T-helper 9 cell (primary cell): ENCODE measurements around the gene ADAMTS13.
"Not testable (repeated sequence)": the region's sequence is repeated elsewhere in the genome, so short reads cannot be mapped to it uniquely, and the experiment has no call there.

Experiments used
- DNase-seq: peaks from one replicate; pipeline ENCODE4 v3.0.0-alpha.2; 2020

Gene ADAMTS13

DNA sequence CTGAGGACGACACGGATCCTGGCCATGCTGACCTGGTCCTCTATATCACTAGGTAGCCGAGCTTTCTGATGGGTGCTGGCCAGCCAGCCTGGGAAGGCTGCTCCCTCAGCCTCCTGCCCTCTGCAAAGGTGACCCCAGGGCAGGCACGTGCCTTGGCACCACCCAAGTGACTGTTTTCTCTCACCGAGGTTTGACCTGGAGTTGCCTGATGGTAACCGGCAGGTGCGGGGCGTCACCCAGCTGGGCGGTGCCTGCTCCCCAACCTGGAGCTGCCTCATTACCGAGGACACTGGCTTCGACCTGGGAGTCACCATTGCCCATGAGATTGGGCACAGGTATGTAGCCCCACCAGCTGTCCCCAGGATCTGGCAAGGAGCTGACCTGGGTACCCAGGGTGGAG lies 3.8 kb downstream of the ADAMTS13 start:
- DNase-seq: no peak

DNA sequence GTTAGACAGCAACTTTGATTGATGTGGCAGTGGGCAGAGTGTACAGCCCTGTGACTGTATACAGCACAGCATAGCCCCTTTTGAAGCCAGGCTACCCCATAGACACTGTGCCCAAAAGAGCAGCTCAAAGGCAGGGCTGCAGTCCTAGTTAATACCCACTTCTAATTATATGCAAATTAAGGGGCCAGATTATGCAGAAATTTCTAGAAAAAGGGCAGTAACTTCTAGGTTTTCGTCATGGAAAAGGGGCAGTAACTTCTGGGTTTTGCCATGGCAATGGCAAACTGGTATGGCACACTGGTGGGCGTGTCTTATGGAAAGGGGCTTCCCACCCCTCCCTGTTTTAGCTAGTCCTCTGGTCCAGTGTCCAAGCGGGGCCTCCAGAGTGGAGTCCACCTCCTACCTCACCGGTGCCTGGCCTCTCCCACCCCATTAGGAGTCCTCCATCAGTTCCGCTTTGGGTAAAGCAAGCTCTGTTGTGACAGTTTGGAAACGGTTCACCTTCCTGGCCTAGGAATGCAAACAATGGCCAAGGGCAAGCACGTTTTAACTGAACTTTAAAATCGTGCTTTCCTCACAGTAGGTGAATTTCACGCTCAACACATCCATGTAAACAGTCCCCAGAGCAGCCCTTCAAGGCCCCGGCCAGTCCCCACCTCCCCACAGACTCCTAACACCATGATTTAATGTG lies 5.6 kb downstream of the ADAMTS13 start:
- no peak for DNase-seq

GRCh38 chr9:133428617-133429101 lies 6.5 kb downstream of the ADAMTS13 start:
- DNase-seq: no peak

GRCh38 chr9:133429214-133429613 lies 7.0 kb downstream of the ADAMTS13 start:
- DNase-seq: no peak

DNA sequence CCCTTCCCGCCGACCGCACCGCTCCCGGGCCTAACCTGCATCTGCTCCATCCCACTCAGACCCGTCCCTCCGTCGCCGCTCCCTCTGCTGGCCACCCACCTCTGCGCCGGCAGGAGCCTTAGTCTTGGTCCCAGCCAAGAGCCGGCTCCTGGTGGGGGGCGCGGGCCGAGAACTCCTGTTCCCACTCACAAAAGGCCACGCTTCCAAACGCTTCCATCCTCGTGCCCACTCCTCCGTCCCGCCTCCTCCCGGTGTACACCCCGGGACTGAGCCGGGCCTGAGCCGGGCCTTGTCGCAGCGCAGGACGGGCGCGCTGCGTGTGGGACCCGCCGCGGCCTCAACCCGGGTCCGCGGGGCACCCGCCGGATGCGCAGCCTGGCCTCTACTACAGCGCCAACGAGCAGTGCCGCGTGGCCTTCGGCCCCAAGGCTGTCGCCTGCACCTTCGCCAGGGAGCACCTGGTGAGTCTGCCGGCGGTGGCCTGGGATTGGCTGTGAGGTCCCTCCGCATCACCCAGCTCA lies 7.5 kb downstream of the ADAMTS13 start:
- DNase-seq: no peak

DNA sequence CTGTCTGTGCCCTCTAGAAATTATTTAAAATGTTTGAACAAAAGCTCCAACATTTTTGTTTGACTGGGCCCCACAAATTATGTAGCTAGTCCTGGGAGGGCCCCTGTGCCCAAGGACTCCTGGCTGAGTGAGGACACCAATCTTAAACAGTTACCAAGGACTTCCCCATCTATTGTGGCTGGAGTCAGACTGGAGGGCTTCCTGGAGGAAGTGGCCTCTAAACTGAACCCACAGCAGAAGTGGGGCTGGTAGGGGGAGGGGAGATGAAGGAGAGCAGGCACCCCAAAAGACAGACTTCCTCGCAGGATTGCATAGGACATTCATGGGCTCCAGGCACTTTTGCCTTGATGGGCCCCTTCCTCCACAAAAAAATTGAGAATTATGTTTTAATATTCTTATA lies 8.1 kb downstream of the ADAMTS13 start:
- no peak for DNase-seq

DNA sequence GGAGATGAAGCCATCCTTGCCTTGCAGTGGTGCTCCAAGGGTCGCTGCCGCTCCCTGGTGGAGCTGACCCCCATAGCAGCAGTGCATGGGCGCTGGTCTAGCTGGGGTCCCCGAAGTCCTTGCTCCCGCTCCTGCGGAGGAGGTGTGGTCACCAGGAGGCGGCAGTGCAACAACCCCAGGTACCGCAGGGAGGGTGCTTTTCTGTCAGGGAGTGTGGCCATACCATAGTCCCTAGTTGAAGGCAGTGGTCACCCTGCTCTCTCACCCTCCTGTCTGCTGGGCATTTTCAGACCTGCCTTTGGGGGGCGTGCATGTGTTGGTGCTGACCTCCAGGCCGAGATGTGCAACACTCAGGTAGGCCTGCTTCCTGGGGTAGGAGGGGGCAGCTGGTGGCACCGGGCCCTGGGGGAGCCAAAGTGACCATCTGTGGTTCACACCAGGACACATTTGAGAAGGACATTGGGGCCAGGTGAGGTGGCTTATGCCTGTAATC lies 11.2 kb downstream of the ADAMTS13 start:
- DNase-seq: no peak

- no peak for DNase-seq
Measured at GRCh38 chr9:133436681-133437080, 14.5 kb downstream of the ADAMTS13 start.

DNA sequence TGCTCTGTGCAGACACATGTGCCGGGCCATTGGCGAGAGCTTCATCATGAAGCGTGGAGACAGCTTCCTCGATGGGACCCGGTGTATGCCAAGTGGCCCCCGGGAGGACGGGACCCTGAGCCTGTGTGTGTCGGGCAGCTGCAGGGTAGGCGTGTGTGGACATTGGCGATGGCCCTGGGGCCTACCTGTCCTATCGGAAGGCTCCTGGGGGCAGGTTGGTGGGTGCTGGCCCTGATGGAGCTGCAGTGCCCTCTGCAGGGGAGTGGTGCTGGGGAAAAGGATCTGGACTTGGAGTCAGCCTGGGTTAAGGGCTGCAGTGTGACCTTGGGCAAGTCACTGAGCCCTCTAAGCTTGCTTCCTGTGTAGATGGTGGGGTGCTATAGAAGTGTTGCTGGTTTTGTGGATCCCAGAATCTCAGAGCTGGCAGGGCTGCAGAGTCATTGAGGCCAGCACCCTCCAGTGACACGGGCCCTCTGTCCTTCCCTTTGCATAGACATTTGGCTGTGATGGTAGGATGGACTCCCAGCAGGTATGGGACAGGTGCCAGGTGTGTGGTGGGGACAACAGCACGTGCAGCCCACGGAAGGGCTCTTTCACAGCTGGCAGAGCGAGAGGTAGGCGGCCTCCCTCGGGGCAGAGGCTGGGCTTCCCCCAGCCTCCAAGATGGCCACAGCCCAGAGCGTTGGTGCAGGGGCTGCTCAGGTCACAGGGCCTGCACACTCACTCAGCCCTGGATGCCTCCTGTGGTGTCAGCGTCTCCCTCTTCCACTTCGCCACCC lies 15.8 kb downstream of the ADAMTS13 start:
- DNase-seq: no peak

- DNase-seq: no peak
Measured at GRCh38 chr9:133439337-133439736, 17.2 kb downstream of the ADAMTS13 start.

GRCh38 chr9:133440874-133441273 lies 18.7 kb downstream of the ADAMTS13 start:
- DNase-seq: no peak

DNA sequence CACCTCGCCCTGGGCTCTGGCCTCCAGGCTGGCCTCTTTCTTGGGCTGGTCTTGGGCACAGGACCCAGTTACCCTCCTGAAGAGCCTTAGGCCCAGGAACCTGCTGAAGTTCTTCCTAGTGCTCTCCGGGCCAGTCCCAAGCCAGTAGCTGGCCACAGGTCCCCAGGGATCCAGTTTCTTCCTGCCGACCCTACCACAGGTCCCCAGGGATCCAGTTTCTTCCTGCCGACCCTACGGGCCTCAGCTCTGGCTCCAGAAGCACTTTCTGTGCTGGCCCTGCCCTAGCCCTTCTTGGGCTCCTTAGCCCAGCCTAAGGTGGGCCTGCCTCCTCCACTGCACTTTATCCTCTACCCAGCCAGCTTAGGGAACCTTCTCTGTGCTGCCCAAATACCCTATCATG lies 19.4 kb downstream of the ADAMTS13 start:
- DNase-seq: no peak

GRCh38 chr9:133443248-133443647 lies 21.1 kb downstream of the ADAMTS13 start:
- no peak for DNase-seq

DNA sequence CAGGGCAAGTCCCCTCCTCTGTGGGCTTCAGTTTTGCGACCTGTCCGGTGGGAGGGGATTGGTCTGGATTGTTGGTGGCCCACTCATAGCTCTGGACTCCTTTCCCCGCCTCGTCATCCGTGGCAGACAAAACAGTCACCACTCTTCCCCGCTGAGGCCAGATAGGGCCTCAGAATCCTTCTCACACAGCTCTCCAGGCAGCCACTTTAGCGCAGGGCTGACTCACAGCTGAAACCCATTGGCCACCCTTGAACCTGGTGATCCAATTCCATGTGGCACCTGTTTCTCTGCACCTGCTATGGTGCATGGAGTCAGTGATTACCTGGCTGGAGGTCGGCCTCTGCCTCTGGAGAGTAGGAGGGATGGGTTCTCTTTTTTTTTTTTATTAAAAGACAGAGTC lies 21.8 kb downstream of the ADAMTS13 start:
- no peak for DNase-seq

- DNase-seq: no peak
Measured at GRCh38 chr9:133445293-133445969, 23.3 kb downstream of the ADAMTS13 start.

GRCh38 chr9:133448487-133448972 lies 26.4 kb downstream of the ADAMTS13 start:
- DNase-seq: no peak

DNA sequence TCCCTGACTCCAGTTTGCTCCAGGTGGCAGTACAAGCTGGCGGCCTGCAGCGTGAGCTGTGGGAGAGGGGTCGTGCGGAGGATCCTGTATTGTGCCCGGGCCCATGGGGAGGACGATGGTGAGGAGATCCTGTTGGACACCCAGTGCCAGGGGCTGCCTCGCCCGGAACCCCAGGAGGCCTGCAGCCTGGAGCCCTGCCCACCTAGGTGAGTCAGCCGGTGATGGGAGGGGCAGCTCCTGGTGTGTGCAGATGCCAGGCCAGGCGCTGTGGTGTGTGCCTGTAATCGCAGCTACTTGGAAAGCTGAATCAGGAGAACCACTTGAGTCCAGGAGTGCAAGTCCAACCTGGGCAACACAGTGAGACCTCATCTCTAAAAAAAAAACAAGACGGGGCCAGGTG lies 27.6 kb downstream of the ADAMTS13 start:
- DNase-seq: no peak

DNA sequence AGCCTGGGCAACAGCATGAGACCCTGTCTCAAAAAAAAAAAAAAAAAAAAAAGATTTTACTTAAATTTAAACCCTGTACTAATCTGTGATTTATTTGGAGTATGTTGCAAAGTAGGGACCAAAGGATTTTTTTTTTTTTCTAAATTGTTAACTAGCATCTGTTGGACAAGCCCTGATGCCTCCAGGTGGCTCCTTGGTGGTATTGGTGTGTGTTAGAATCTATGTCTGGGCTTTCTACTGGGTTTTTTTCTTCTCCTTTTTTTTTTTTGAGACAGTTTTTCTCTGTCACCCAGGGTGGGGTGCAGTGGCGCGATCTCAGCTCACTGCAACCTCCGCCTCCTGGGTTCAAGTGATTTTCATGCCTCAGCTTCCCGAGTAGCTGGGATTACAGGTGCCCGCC lies 29.7 kb downstream of the ADAMTS13 start:
- DNase-seq: not testable (repeated sequence)

GRCh38 chr9:133452562-133452961 lies 30.4 kb downstream of the ADAMTS13 start:
- no peak for DNase-seq

GRCh38 chr9:133453651-133454050 lies 31.5 kb downstream of the ADAMTS13 start:
- no peak for DNase-seq

- no peak for DNase-seq
Measured at GRCh38 chr9:133454325-133454724, 32.2 kb downstream of the ADAMTS13 start.

DNA sequence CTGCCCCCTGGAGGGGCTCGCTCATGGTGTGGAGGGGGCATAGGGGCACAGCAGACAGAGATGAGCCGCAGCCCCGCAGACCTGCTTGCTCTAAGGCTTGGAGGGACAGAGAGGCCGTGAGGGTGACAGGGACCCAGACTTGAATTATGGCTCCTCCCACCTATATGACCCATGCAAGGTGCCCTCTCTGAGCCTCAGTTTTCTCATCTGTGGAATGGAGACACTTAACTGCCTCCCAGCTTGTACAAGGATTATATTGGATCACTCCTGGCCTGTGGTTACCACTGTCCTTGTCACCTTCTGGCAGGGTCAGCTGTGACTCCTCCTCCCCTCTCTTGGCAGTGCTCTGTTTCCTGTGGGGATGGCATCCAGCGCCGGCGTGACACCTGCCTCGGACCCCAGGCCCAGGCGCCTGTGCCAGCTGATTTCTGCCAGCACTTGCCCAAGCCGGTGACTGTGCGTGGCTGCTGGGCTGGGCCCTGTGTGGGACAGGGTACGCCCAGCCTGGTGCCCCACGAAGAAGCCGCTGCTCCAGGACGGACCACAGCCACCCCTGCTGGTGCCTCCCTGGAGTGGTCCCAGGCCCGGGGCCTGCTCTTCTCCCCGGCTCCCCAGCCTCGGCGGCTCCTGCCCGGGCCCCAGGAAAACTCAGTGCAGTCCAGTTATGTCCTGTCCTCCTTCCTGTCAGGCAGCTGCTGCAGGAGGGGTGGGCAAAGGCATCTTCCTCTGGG lies 32.9 kb downstream of the ADAMTS13 start:
- DNase-seq: no peak
